Subcutaneous abdominal adipose tissue (tissue), 5 donors: Measurements from ENCODE around the gene TRAP1.

Experiments
- H3K27ac ChIP-seq: one replicate; pipeline ENCODE4 v1.7.0; 2013; ENCODE audit warnings: low read depth, mild to moderate bottlenecking, inconsistent platforms, low read length, moderate library complexity
- H3K27me3 ChIP-seq, 5 donors: one replicate each; pipeline ENCODE4 v1.7.0; 2013; ENCODE audit warnings: low read length in 5 of 5, inconsistent platforms in 1 of 5; ENCODE audit not compliant: control insufficient read depth in 5 of 5, insufficient read depth in 4 of 5
- H3K36me3 ChIP-seq, 5 donors: one replicate each; pipeline ENCODE4 v1.7.0; 2013; ENCODE audit warnings: low read length in 5 of 5; ENCODE audit not compliant: control insufficient read depth in 5 of 5, insufficient read depth in 5 of 5
- H3K4me1 ChIP-seq, 5 donors: one replicate each; pipeline ENCODE4 v1.7.0; 2013; ENCODE audit warnings: low read length in 5 of 5, mild to moderate bottlenecking in 3 of 5, moderate library complexity in 1 of 5; ENCODE audit not compliant: control insufficient read depth in 5 of 5, insufficient read depth in 5 of 5
- H3K4me3 ChIP-seq, 5 donors: one replicate each; pipeline ENCODE4 v1.7.0; 2013; ENCODE audit warnings: low read length in 5 of 5, low read depth in 1 of 5
- H3K9ac ChIP-seq, 5 donors: one replicate each; pipeline ENCODE4 v1.7.0; 2013; ENCODE audit warnings: low read length in 5 of 5, mild to moderate bottlenecking in 4 of 5, moderate library complexity in 3 of 5
- H3K9me3 ChIP-seq, 5 donors: one replicate each; pipeline ENCODE4 v1.7.0; 2013; ENCODE audit warnings: low read length in 5 of 5; ENCODE audit not compliant: control insufficient read depth in 5 of 5
- donor health status: healthy.
- donor health status: healthy.
- donor health status: healthy.
- donor health status: healthy.
- donor health status: healthy.

TRAP1 gene

DNA sequence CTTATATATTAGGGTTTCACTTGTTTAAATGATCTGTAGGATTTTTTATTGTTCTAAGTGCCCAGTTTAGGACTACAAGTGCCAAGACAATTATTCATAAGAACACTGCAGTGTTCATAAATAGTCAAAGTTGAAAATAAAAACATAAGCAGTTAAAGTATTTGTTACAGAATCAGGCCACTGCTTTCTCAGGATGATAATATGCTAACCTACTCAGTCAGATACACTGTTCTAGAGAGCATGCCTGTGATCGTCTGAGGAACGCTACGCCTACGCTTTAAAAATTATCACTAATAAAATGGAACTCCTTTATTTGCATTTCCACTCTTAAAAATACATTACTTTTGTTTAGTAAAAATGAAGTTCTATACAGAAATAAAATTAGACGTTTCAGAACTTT lies 37.4 kb upstream of the TRAP1 start:
- Histone ChIP-seq H3K4me1 (peaks cover 0 to 5% (median 0%) of the 10 kb centered on the region in 5 donors), H3K9me3 (no peaks in the 10 kb centered on the region), H3K27ac (no peak overlapping the region), H3K36me3 (peaks cover 20 to 76% (median 73%) of the 10 kb centered on the region in 5 donors), H3K4me3 (no peak overlapping the region), H3K27me3 (no peaks in the 10 kb centered on the region), H3K9ac (no peak overlapping the region)

- Histone ChIP-seq H3K4me1 (peaks cover 0 to under 1% (median 0%) of the 10 kb centered on the region in 5 donors), H3K27me3 (no peaks in the 10 kb centered on the region), H3K9ac (no peak overlapping the region), H3K9me3 (no peaks in the 10 kb centered on the region), H3K27ac (no peak overlapping the region), H3K36me3 (peaks cover 20 to 75% (median 73%) of the 10 kb centered on the region in 5 donors), H3K4me3 (no peak overlapping the region)
Observed at GRCh38 chr16:3754081-3754703, 36.9 kb upstream of the TRAP1 start.

DNA sequence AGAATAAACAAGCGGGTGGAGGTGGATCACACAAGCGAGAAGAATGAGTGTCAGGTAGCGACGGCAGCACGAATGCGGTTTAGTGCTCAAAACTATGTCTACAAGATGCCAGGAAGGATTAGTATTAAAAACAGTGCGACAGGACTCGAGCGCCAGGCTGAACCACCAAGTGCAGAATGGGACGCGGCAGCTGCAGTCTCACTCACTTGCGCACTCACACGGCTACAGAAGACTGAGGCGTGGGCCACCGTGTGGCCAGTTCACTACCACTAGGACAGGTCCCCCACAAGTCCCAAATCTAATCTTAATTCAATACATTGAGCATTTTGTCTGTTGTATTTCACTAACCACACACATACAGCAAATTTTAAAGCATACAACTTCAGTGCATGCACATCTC lies 35.7 kb upstream of the TRAP1 start:
- Histone ChIP-seq H3K27ac (no peak overlapping the region), H3K4me3 (no peak overlapping the region), H3K4me1 (peaks cover 0 to 4% (median 0%) of the 10 kb centered on the region in 5 donors), H3K36me3 (peaks cover 15 to 73% (median 69%) of the 10 kb centered on the region in 5 donors), H3K9me3 (no peaks in the 10 kb centered on the region), H3K27me3 (no peaks in the 10 kb centered on the region), H3K9ac (no peak overlapping the region)

DNA sequence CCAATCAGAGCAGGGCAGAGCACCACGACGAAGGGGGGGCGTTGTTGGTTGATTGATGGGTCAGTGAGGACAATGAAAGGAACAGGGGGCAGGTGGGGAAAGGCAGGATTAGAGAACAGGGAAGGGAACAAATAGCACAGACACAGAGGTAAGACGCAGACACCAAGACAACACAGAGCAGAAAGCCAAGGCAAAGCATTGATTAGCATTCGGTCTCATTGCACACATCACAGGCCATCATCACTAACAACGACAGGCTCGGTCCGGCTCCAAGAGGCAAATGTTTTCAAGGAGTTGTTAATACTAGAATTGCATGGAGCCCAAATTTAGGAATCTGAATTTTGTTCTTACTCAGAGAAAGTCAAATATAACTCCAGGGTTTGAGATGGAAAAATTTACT lies 34.6 kb upstream of the TRAP1 start:
- no peak overlapping the region for H3K4me3 ChIP-seq
- H3K27me3 ChIP-seq = no peaks in the 10 kb centered on the region
- H3K4me1 ChIP-seq = peaks cover 0 to 4% (median 0%) of the 10 kb centered on the region in 5 donors
- no peak overlapping the region for H3K27ac ChIP-seq
- H3K9ac ChIP-seq = no peak overlapping the region
- H3K36me3 ChIP-seq = peaks cover 12 to 70% (median 64%) of the 10 kb centered on the region in 5 donors
- no peaks in the 10 kb centered on the region for H3K9me3 ChIP-seq

DNA sequence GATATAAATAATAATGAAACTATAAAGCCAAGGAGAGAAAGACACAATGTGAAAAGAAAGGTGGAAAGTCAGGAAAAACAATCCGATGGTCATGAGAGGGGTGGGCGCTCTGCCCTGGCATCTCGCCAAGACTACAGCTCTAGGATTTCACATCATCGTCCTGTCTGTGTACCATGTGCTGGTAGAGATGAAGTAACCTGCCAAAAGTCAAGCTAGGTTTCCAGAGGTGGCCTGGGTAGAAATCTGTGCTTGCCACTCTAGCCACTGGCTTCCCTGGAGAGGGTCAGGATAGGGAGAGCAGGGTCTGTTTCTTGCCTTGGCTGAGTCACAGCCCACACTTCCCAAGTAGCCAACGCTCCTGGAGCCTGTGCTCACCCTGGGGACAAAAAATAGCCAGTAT lies 31.0 kb upstream of the TRAP1 start:
- Histone ChIP-seq H3K9me3 (no peaks in the 10 kb centered on the region), H3K9ac (no peak overlapping the region), H3K4me1 (peaks cover 0 to 13% (median 6%) of the 10 kb centered on the region in 5 donors), H3K36me3 (peaks cover 7 to 79% (median 68%) of the 10 kb centered on the region in 5 donors), H3K27me3 (no peaks in the 10 kb centered on the region), H3K27ac (no peak overlapping the region), H3K4me3 (no peak overlapping the region)

DNA sequence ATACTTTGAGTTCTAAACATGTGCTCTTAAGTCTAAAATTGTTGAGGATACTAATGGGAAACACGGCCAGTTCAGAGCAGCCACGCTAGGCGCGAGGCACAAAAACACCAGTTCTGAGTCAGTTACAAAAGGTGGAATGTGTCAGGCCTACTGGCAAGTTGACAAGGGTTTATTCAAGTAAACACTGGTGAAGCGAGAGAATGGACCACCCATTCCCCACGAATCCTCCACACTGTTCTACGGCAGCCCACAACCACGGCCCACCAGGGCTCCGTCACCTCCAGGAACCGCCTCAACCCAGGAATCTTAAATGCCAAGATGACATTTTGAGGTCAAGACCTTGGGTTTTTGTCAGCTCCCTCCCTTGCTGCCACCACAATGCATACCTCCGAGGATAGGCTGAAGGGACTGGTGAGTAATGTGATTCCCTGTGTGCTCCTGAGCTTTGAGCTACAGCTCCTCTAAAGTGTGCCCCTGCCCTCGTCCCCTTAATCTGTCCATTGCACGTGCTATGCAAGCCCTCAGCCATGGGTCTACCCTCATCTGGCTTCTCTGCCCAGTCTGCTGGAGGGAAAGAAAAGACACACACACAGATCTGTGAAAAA lies 28.5 kb upstream of the TRAP1 start:
- Histone ChIP-seq H3K4me3 (no peak overlapping the region), H3K27ac (no peak overlapping the region), H3K36me3 (peaks cover 12 to 84% (median 70%) of the 10 kb centered on the region in 5 donors), H3K4me1 (peaks cover 0 to 18% (median 12%) of the 10 kb centered on the region in 5 donors), H3K9ac (no peak overlapping the region), H3K27me3 (no peaks in the 10 kb centered on the region), H3K9me3 (no peaks in the 10 kb centered on the region)

- Histone ChIP-seq H3K36me3 (peaks cover 12 to 92% (median 85%) of the 10 kb centered on the region in 5 donors), H3K4me1 (peaks cover 0 to 18% (median 12%) of the 10 kb centered on the region in 5 donors), H3K9me3 (no peaks in the 10 kb centered on the region), H3K4me3 (no peak overlapping the region), H3K27ac (no peak overlapping the region), H3K9ac (no peak overlapping the region), H3K27me3 (no peaks in the 10 kb centered on the region)
Observed at GRCh38 chr16:3744018-3744417, 26.7 kb upstream of the TRAP1 start.

DNA sequence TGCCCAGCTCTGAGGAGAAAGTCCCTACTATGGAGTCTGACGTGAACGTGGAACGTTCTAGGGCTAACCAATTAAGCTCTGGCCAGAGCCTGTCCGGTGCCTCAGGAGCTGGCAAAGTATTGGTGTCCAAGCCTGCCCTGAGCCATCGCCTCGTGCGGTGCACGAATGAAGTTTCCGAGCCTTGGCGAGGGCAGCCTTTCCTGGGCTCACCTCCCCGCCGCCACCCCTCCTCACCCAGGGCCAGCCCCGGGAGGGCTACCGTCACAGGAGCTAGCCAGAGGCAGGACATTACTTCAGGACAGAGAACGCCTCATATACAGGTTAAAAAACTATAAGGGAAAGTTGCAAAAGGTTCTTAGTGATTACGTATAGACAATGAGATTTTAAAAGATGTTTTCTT lies 23.6 kb upstream of the TRAP1 start:
- no peak overlapping the region for H3K27ac ChIP-seq
- H3K4me1 ChIP-seq = peaks cover 0 to 18% (median 8%) of the 10 kb centered on the region in 5 donors
- H3K4me3 ChIP-seq = no peak overlapping the region
- H3K36me3 ChIP-seq = peaks cover 12 to 97% (median 85%) of the 10 kb centered on the region in 5 donors
- no peak overlapping the region for H3K9ac ChIP-seq
- no peaks in the 10 kb centered on the region for H3K27me3 ChIP-seq
- no peaks in the 10 kb centered on the region for H3K9me3 ChIP-seq

DNA sequence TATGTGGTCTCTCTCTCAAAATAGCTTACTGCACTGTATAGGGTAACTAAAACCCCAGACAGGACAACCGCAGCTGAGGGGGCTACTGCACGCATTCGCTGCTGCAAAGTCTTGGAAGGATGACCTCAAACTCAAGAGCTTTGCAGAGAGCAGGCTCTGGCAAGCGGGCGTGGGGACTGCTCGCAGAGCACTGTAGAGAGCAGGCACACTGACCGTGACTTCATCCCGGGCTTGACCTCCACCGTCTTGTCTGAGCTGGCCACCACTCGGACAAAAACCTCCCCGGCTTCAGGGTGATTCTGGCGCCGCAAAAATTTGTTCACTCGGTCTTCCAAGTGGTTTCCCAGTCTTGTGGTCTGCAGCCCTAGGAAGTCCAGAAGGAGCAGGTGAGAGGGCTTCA lies 22.9 kb upstream of the TRAP1 start:
- no peak overlapping the region for H3K4me3 ChIP-seq
- no peak overlapping the region for H3K9ac ChIP-seq
- peaks cover 9 to 97% (median 85%) of the 10 kb centered on the region in 5 donors for H3K36me3 ChIP-seq
- H3K4me1 ChIP-seq = peaks cover 0 to 18% (median 8%) of the 10 kb centered on the region in 5 donors
- no peak overlapping the region for H3K27ac ChIP-seq
- H3K9me3 ChIP-seq = no peaks in the 10 kb centered on the region
- no peaks in the 10 kb centered on the region for H3K27me3 ChIP-seq

DNA sequence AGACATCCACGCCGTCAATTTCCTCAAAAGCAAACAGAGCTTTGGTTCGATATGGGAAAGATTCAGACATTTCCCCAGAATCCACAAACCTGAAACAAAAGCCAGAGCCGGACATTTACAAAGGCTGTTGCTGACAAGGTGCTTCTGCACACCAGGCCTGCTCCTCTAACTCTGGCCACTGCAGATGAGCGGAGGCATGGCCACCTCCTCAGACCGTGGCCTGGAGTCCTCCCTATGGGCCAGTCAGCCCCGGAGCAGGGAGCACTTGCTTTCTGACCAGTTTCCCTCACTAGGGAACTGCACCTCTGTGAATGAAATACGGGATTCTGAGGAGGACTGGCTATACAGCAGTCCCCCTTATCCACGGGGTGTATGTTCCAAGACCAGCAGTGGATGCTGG lies 22.3 kb upstream of the TRAP1 start:
- H3K27ac ChIP-seq = no peak overlapping the region
- H3K4me1 ChIP-seq = peaks cover 0 to 18% (median 8%) of the 10 kb centered on the region in 5 donors
- no peak overlapping the region for H3K9ac ChIP-seq
- no peak overlapping the region for H3K4me3 ChIP-seq
- H3K9me3 ChIP-seq = no peaks in the 10 kb centered on the region
- H3K27me3 ChIP-seq = no peaks in the 10 kb centered on the region
- H3K36me3 ChIP-seq = peaks cover 5 to 97% (median 85%) of the 10 kb centered on the region in 5 donors
